ENCODE results near the gene LIPC.

LIPC gene

DNA sequence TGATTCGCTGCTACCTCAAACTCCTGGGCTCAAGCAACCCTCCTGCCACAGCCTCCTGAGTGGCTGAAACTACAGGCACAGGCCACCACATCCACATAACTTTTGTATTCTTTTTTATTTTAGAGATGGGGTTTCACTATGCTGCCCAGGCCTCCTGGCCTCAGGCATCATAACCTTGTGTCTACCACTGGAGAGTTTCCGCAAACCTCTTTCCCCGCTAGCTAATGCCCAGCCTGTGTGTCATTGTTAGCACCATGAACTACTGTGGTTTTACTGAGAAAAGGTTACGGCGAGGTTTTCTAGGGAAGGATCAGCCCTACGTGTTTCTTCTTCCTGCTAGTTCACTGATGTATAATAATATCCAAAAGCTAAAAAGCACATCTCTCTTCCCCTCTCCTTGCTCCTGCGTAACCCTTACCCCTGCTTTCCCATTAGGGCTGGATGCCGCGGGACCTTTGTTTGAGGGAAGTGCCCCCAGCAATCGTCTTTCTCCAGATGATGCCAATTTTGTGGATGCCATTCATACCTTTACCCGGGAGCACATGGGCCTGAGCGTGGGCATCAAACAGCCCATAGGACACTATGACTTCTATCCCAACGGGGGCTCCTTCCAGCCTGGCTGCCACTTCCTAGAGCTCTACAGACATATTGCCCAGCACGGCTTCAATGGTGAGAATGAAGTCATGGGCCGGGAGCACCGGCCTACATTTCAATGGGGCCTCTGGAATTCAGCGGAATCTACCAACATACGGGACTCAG is 113.7 kb downstream of the LIPC start:
- DNase-seq, result no peak

DNA sequence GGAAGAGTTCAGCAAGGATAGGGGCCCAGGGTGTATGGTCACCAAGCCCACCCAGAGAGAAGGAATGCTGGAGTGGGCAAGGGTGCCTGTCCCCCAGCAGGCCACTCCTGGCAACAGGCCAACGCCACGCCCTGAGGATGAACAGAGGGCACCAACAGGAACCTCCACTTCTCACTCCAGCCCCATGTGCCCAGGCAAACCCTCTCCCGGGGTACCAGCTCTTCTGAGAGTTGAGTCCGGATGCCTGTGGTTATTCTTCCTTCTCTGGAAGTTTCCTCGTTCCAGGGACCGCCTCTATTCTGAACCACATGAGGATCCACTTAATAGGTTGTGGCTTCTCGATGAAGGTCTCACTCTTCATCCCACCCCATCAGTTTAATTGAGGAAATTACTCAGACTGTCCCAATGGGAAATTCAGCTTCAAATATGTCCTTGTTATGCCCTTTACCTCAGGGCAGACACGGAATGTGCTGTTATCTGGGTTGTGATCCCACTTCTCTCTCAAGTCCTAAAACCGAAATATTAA is 114.3 kb downstream of the LIPC start:
- DNase-seq, result no peak

DNA sequence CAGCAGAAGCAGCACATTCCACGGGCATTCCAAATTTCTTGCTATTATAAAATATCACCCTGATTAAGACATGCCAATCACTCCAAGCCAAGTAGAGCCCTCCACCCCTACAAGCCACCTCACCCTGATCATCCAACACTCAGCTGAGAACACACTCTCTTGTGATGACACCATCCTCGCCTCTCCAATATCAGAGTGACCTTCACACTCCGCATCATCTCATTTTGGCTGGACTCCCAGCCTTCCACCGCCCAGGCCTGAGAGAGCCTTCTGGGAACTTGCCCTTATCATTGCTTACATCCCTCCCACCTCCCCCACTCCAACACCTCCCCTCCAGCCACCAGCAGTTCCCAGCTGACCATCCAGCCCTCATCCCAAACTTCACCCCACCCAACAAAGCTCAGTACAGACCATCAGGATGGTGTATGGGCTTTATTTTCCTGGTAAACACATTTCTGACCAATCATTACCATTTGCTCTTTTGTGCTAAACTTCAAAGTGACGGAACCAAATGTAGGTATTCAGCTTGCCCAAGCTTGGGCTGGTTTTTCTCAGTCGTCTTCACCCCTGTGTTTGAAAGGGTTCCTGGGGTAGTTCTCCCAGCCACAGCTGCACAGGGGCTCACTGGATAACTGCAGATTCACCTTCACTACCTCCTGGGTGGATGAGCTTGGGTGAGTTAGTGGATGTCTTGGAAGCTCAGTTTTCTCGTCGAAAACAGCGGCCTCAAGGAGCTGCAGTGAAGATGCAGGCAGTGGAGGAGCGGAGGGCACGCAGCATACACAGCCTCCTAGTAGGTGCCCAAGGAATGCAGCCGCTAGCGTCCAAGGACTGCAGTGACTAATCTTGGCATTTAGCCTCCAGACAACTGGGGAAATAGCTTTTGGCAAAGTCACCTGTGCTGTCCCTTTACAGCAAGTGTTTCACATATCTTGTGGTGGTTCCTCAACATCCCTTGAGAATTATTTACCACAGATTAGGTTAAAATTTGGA is 115.1 kb downstream of the LIPC start:
- no peak for DNase-seq

DNA sequence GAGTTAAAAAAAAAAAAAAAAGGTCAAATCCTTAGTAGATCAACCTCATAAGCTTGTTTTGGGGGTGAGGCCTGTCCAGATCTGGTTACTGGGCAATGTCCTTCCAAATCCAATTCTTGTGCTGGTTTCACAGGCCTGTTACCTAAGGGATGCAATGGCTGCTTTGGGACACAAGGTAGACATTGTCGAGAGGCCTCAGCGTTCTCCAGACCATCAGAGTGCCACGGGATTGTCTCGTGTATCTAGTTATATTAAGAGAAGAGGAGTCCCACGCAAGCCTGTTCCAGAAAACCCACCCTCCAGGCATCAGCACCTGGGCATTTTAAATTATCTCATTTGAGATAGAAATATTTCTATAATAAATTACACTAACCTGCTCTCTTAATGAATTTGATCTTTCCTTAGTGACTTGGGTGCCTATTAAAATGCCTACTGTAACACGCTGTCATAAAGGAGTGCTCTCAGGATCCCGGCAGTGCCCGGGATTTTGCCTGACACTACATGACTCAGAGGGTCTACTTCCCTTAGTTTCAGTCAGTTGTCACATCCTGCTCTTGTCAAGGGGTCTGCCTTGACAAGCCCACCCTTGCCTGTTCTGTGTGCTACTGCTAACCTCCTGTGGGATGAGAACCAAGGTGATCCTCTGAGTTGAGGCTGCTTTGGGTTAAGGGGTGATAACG is 116.0 kb downstream of the LIPC start:
- DNase-seq, result no peak

DNA sequence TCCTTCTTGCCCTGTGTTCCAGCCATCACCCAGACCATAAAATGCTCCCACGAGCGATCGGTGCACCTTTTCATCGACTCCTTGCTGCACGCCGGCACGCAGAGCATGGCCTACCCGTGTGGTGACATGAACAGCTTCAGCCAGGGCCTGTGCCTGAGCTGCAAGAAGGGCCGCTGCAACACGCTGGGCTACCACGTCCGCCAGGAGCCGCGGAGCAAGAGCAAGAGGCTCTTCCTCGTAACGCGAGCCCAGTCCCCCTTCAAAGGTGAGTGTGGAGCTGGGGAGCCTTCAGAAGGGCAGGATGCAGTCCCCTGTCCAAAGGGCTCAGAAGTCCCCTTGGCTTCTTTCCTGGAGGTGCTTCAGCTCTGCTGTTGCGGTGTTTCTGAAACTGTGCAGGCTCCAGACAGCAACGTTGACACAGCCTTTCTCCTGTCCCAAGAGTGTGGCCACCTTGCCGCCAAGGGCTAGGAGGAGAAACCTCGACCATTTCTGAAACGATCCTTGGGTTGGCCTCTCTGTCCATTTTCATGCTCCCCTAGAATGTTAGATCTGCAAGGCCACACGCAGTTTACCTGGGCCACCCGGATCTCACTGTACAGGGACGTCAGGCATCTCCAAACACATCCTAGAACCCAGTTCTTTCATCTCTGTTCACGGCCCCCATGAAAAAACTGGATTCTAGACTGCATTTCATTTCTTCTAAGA is 116.7 kb downstream of the LIPC start:
- no peak for DNase-seq

DNA sequence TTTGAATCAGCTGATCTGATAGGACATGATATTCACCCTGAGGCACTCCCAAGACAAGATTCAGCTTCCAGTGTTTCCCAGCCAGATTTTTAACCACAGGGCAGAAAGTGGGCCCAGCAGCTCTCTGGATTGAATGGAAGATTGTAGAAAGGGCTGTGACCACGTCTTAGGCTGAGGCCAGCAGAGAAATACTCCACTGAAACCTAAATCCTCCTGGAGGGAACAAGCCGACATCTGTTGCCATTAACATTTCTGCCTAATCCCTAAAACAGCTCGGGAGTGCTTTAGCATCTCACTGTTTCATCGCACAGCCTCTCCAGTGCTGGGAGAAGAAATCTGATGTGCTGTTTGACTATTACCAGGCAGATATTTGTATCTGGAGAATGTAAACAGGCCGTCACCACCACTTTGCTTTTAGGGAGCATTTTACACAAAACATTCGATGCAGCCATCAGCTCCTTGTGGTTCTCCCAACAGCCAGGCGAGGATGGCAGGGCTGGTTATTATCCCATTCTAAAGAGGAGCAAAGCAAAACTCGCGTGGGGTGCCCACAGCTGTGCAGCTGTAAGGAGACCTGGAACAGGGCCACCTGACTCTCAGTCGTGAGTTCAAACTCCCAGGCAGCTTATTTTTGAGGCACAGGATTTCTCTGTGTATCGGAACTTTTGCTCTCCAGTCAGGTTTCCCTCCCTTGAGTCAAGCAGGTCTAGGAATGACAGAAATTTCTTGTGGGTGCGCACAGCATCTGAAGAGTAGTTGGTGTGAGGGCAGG is 117.4 kb downstream of the LIPC start:
- DNase-seq, result no peak

DNA sequence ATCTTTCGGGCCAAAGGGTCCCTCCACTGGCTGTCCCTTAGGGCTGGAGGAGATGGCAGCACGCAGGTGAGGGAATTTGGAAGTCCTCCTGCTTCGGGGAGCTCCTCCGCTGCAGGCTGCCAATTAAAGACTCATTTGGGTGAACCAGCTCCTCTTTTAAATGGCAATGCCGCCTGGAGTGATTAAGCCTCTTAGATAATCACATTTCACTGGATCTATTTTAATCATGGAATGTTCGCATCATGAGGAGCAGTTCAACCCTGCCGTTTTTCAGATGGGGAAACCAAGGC is 117.9 kb downstream of the LIPC start:
- DNase-seq, result no peak

DNA sequence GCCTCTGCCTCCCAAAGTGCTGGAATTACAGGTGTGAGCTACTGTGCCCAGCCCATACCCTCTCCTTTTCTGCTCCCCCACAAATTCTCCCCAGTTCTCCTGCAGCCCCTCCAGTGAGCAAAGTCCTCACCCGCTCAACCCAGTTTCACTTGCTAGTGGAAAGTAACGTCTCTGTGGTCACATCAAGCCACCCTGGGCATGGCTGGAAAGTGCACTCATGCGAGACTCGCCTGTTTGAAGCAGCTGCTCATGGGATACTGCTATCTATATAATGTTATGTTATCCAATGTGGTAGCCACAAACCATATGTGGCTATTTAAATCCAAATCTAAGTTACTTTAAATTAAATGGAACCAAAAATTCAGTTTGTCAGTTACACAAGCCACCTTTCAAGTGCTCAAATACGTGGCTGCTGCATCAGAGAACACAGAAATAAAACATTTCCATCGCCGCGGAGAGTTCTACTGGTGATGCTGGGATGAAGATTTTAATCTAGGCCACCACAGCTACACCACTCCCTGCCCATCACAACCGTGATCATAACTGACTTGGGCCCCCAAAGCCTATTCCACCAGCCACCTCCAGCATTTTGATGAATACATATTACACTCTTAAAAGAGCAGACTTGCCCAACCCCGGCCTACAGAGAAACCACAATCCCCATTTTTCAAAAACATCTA is 119.4 kb downstream of the LIPC start:
- DNase-seq, result no peak

DNA sequence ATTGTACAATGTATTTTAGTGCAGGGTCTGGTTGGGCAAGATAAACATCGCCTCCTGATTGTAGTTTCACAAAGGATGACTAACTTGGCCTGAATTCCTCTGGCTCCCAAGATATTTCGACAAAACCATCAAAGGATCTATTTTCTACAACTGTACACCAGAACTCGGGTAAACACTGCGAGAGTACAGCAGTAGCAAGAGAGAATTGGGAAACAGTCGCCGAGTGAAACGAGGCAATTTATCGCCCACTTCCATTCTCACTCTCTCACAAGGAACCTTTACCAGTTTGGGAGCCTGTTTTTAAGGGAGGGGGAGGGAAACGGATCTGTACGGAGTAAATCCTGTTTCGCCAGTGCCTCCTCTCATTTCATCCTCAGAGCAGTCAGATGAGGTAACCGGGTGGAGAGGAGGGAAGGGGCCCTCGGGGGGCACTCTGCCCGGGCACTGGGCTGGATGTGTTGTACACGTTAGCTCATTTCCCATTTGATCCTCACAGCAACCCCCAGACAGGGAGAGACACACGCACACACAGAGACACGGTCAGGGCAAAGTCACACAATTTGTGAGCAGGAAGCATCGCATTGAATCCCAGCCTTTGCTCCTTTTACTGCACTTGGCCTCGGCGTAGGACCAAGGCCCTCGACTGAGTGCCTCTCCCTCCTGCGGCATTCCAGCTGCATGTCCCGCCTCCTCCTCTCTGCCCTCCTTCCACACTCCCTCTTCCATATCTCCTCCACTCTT is 120.1 kb downstream of the LIPC start:
- DNase-seq, result no peak

DNA sequence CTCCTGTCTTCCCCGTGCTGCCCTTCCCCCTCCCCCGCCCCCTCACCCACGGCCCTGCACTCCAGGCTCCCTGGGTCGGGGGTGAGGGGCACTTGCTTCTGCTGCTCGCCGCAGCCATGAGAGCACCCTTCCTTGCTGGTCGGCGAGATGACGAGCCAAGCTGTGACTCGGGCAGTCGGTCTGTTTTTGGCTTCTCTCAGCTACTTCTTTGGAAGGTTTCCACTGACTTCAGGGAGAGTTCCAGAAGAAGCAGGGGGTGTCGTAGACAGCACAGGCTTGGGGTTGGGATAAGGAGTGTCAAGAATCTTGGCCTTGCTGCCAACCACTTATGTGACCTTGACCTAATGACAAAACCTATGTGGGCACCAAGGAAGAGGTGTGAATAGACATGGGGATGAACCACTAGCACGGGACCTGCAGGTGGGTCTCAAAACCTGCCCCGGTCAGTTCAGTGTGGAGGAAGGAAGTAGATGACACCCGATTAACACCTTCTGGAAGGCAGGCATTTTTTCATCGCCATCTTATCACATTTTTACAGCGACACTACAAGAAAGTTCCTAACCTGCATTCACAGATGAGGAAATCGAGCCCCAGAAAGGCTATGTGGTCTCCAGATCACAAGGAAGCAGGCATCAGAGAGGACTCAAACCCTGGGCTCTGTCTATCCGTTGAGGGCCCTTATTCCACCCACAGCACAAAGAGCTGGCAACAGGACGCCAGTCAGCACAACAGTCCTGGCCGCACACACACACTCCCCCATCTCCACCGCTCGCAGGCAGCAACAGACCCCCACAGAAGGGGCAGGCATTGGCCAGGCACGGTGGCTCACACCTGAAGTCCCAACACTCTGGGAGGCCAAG is 120.9 kb downstream of the LIPC start:
- no peak for DNase-seq

DNA sequence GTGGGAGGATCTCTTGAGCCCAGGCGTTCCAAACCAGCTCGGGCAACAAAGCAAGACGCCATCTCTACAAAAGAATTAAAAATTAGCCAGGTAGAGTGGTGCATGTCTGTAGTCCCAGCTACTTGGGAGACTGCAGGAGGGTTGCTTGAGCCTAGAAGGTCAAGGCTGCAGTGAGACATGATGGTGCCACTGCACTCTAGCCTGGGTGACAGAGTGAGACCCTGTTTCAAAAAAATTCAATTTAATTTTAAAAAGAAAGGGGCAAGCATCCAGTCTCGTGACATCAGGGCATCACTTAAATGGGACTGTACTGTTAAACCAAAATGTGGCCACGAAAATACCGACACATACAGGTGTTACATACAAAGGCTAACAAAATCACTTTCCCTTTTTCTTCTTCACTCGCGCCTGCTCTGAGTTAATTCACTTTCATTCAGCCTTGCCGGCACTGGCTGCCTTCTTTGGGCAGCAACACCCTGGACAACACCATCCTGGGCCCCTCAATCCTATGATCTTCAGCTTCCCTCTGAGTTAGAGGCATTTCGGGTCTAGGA is 121.7 kb downstream of the LIPC start:
- no peak for DNase-seq

DNA sequence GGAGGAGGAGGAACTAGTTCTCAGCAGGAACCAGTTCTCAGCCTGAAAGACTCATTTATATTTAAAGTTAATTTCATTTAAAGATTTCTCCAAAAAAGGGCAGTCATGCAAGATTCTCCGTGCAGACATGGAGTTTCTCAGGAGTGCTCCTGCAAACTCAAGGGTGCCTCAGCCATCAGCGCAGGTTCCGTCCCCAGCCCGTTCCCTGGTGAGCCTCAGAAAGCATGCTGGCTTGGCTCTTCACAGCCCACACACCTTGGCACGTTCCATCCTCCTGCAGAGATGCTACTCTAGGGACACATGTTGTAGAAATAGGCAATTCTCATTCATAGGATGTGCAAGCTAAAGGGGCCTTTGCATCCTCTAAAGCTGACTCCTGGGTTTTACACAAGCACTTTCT is 123.0 kb downstream of the LIPC start:
- no peak for DNase-seq

DNA sequence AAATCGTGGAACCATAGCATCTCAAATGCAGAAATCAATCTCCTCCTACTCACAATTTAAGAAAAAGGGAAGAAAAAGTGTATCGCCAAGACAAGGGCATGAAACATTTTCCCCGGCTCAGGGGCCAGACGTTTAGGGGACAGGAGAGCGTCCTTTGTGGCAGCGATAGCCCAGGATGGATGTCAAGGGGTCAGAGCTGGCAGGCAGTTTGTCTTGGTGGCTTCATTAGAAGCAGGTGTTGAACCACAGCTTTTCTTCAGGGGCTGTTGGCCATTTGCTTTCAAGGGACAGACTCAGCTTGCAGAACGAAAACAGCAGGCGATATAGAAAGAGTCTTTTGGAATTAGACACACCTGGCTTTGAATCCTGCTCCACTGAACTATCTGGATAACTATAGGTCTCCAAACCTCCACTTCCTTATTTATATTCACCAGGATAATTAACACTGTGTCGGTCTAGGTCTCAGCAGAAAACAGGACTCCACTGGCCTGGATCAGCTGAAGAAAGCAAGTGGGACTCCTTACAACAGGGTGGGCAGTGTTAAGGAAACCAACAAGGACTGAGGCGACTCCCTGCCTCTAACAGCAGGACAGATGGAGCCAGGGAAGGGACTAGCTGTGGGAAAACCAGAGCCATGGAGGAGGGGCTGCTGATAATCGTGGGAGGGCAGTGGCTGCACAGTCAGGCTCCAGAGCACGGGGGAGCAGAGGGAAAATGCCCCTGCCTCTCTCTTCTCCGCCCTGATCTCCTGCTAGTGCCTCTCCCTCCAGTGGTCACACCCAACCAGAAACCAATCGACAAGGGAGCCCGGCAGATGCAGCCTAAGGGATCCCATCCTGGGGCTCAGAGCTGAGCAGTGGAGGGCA is 123.6 kb downstream of the LIPC start:
- DNase-seq, result no peak

DNA sequence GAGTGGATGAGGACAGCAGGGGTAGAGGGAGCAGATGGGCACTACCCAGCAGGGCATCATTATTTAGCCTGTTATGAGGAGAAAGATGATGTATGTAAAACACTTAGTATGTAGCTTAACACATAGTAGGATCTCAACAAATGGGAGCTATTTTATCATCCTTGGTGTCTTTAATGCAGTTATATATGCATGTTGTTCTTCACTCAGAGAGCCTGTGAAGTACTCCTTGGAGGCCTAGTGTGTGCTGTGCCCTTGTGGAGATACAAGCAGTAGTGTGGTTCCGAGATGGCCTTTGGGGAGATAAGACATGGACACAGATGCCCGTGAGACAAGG is 124.2 kb downstream of the LIPC start:
- DNase-seq, result no peak

DNA sequence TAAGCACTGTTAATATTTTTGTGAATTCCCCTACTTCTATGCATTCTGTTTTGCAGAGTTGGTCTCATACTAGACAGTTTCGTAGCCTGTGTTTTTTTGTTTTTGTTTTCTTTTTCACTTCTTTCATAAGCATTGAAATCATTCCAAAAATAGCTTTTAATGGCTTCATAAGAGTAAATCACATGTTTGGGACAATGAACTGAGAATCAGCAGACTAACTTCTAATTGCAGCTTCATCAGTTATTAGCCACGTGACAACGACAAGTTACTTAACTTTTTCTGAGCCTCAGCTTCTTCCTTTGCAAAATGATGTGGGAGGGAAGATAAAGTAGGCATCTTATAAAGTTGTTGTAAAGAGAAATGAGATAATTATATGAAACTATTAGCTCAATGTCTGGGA is 124.8 kb downstream of the LIPC start:
- no peak for DNase-seq

DNA sequence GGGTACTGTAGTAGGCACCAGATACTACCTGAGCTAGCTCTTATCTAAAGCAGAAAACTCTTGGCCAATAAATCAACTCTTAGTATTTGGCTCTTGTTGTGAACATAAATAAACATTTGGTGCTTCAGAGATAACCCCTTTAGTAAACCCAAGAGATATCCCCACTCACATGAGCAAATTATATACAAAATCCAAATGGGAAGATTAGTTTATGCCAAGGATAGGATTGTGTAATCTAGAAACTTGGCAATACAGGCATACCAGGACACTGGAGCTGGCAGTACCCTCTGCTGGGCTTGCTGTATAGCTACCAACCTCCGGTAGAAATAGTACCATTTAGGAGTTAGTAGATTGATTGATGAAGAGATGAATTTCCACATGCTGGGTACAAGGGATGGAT is 127.0 kb downstream of the LIPC start:
- DNase-seq, result no peak

DNA sequence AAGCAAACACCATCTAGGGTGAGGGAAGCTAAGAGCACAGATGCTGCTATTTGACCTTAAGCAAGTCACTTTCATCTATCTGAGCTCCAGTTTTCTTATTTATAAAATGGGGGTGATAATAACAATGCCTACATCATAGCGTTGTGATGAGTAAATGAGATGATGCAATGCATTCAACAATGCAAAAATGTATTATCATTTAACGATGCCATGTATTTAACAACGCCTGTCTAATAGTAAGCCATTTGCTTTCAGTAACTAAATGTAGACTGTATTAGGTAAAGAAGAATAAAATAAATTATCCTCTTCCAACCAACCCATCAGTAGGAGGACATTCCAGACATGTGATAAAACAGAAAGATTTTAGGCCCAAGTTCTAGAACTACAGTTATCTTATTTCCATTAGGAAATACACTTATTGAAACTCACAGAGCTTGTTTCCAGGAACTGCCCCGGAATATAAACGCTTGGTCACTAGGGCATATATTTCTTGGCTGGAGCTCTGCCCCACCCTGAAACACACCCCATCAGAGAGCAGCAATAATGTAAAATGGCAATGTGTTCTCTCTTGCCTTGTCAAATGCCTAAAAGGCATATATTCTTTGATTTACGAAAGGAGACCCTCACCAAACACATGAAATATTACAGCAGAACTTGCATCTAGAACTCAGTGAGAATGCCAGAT is 128.3 kb downstream of the LIPC start:
- DNase-seq, result no peak

DNA sequence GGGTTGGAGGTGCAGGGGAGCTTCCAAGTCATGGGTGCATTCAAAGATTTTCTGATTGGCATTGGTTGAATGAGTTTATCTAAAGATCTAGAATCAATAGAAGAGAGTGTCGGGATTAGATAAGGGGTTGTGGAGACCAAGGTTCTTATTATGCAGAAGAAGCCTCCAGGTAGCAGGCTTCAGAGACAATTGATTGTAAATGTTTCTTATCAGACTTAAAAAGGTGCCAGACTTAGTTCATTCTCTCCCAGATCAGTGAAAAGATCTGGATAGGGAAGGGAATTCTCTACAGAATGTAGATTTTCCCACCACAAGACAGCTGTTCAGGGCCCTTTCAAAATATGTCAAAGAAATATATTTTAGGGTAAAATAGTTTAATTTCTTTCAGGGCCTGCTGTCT is 129.5 kb downstream of the LIPC start:
- no peak for DNase-seq

All from COR-L47 (cell line).